ENCODE data around the gene SLC36A3. TPM values are rescaled to one million over a fixed set of nuclear protein-coding genes. Genes with fewer than 3 reads are reported as not detected.

SLC36A3 gene
- polyA plus RNA-seq, 1 experiment, result not detected

GRCh38 chr5:151293624-151294023, 9.9 kb downstream of the SLC36A3 start:
- no peak overlapping the region for H3K4me3 ChIP-seq (ENCODE audit: low read depth, low read length)
- ChIA-PET CTCF (no interaction called here), POLR2A (no interaction called here)
- H3K9me3 ChIP-seq (ENCODE audit: control insufficient read depth, insufficient read depth, low read length), result no peaks in the 10 kb centered on the region
- H3K27me3 ChIP-seq (ENCODE audit: control insufficient read depth, insufficient read depth, low read length), result no peaks in the 10 kb centered on the region
- no peak for DNase-seq (ENCODE audit: low read depth, low spot score)
- TF ChIP-seq, protein P1, sequence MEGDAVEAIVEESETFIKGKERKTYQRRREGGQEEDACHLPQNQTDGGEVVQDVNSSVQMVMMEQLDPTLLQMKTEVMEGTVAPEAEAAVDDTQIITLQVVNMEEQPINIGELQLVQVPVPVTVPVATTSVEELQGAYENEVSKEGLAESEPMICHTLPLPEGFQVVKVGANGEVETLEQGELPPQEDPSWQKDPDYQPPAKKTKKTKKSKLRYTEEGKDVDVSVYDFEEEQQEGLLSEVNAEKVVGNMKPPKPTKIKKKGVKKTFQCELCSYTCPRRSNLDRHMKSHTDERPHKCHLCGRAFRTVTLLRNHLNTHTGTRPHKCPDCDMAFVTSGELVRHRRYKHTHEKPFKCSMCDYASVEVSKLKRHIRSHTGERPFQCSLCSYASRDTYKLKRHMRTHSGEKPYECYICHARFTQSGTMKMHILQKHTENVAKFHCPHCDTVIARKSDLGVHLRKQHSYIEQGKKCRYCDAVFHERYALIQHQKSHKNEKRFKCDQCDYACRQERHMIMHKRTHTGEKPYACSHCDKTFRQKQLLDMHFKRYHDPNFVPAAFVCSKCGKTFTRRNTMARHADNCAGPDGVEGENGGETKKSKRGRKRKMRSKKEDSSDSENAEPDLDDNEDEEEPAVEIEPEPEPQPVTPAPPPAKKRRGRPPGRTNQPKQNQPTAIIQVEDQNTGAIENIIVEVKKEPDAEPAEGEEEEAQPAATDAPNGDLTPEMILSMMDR (IDR thresholded peaks at IDR 0.05; ENCODE audit: low read depth, low read length), result no peak
- H3K27ac ChIP-seq (ENCODE audit: low read depth, low read length), result no peak overlapping the region

GRCh38 chr5:151288180-151288579, 15.4 kb downstream of the SLC36A3 start:
- H3K9me3 ChIP-seq (ENCODE audit: control insufficient read depth, insufficient read depth, low read length), result no peaks in the 10 kb centered on the region
- no peak overlapping the region for H3K27ac ChIP-seq (ENCODE audit: low read depth, low read length)
- no peaks in the 10 kb centered on the region for H3K27me3 ChIP-seq (ENCODE audit: control insufficient read depth, insufficient read depth, low read length)
- TF ChIP-seq, protein P1 (IDR thresholded peaks at IDR 0.05; ENCODE audit: low read depth, low read length), result no peak
- POLR2A ChIA-PET, result no interaction called here
- CTCF ChIA-PET, result no interaction called here
- H3K4me3 ChIP-seq (ENCODE audit: low read depth, low read length), result no peak overlapping the region
- no peak for DNase-seq (ENCODE audit: low read depth, low spot score)

- Histone ChIP-seq H3K27ac (ENCODE audit: low read depth, low read length) (no peak overlapping the region), H3K9me3 (ENCODE audit: control insufficient read depth, insufficient read depth, low read length) (no peaks in the 10 kb centered on the region), H3K27me3 (ENCODE audit: control insufficient read depth, insufficient read depth, low read length) (no peaks in the 10 kb centered on the region), H3K4me3 (ENCODE audit: low read depth, low read length) (no peak overlapping the region)
- no peak for DNase-seq (ENCODE audit: low read depth, low spot score)
- POLR2A ChIA-PET, result no interaction called here
- TF ChIP-seq, protein P1 (IDR thresholded peaks at IDR 0.05; ENCODE audit: low read depth, low read length), result no peak
- CTCF ChIA-PET, result no interaction called here
Measured at GRCh38 chr5:151286246-151286645, 17.3 kb downstream of the SLC36A3 start.

GRCh38 chr5:151285683-151286082, 17.9 kb downstream of the SLC36A3 start:
- TF ChIP-seq, protein P1 (IDR thresholded peaks at IDR 0.05; ENCODE audit: low read depth, low read length), result no peak
- no peak overlapping the region for H3K27ac ChIP-seq (ENCODE audit: low read depth, low read length)

DNA sequence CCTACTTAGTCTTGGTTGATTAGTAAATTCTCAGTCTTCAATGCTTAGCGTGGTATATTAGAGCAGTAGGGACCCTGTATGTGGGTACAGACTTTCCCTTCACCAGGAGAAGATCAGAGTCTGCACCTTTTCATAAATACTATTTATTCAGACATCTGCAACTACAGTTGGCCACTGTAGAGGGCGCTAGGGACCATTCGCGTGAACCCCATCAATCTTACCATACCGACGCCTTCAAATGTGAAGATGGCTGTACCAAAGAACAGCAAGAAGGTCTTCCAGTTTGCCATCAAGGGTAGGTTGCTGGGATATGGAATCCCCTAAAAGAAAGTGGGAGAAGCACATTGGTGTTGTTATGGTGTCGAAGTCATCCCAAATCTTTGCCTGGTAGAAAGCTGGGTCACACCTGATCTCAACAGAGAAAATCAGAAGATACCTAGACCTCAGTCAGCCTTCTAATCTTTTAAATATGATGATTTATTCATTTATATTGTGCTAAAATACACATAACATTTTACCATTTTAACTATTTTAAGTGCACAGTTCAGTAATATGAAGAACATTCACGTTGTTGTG, 19.1 kb downstream of the SLC36A3 start:
- TF ChIP-seq, protein P1 (IDR thresholded peaks at IDR 0.05; ENCODE audit: low read depth, low read length), result no peak
- Histone ChIP-seq H3K27me3 (ENCODE audit: control insufficient read depth, insufficient read depth, low read length) (no peaks in the 10 kb centered on the region), H3K4me3 (ENCODE audit: low read depth, low read length) (no peak overlapping the region), H3K9me3 (ENCODE audit: control insufficient read depth, insufficient read depth, low read length) (no peaks in the 10 kb centered on the region), H3K27ac (ENCODE audit: low read depth, low read length) (no peak overlapping the region)
- POLR2A ChIA-PET, result no interaction called here
- DNase-seq (ENCODE audit: low read depth, low spot score), result no peak
- CTCF ChIA-PET, result no interaction called here

More at GRCh38 chr5:151285683-151286082, 17.9 kb downstream of the SLC36A3 start:
- DNase-seq (ENCODE audit: low read depth, low spot score), result no peak
- CTCF ChIA-PET, result no interaction called here
- Histone ChIP-seq H3K27me3 (ENCODE audit: control insufficient read depth, insufficient read depth, low read length) (no peaks in the 10 kb centered on the region), H3K9me3 (ENCODE audit: control insufficient read depth, insufficient read depth, low read length) (no peaks in the 10 kb centered on the region), H3K4me3 (ENCODE audit: low read depth, low read length) (no peak overlapping the region)
- POLR2A ChIA-PET, result no interaction called here
